Motor neuron (in vitro differentiated cells): ENCODE results near the gene LMTK3. TPM values are rescaled to one million over a fixed set of nuclear protein-coding genes. Genes with fewer than 3 reads are reported as not detected.
"Not testable (repeated sequence)": the region's sequence is repeated elsewhere in the genome, so short reads cannot be mapped to it uniquely, and the experiment has no call there.

ENCODE experiments used
- ATAC-seq, 8 experiments: fragments of 200-7000 bp; cut with Tn5 transposase; replicated peaks in 6 of 8; 2 replicates each; pipeline ENCODE4 v1.8.0; 2021; ENCODE audit warnings: mild to moderate bottlenecking in 8 of 8, moderate library complexity in 8 of 8
- H3K27ac ChIP-seq, 2 donors: fragments of 250-450 bp; sonication (Bioruptor Pico); 2 replicates each; pipeline ENCODE4 v1.9.0; 2021; ENCODE audit warnings: antibody characterized with exemption in 2 of 2, mild to moderate bottlenecking in 2 of 2, moderate library complexity in 1 of 2
- H3K4me1 ChIP-seq, 2 donors: fragments of 250-450 bp; sonication (Bioruptor Pico); replicated peaks in 1 of 2; 2 replicates each; pipeline ENCODE4 v1.6.1; 2021; ENCODE audit warnings: antibody characterized with exemption in 2 of 2, mild to moderate bottlenecking in 2 of 2, moderate library complexity in 1 of 2
- H3K4me3 ChIP-seq, 5 donors: fragments of 250-450 bp; sonication (Bioruptor Pico); 2 replicates each; pipeline ENCODE4 v1.9.0; 2021; ENCODE audit warnings: antibody characterized with exemption in 5 of 5, mild to moderate bottlenecking in 5 of 5, moderate library complexity in 4 of 5
- WGBS, 10 experiments: fragments of 450-650 bp; shearing (Covaris generic); methylation state at CpG; one replicate each; pipeline ENCODE4 v1.0.0; 2022; 5-methylcytosine and 5-hydroxymethylcytosine counted together
- in situ Hi-C, 9 experiments: fragments of 400-800 bp; cut with MboI; loops; one replicate each; pipeline ENCODE4 v1.15.0; 2021; ENCODE audit warnings: low sequenced_read_pairs in 9 of 9, low pct_unique_long_range_greater_than_20kb in 2 of 9; ENCODE audit not compliant: unreplicated experiment in 9 of 9
- total RNA-seq, 8 experiments: library from RNA; unstranded; fragments of 300-600 nt; gene quantifications; 2 replicates each; pipeline versions ENCODE4 v1.2.3 to v1.2.4, GENCODE V29; 2022

LMTK3 gene
- total RNA-seq, 8 experiments from 2014 or later, result 0.25 to 17.5 (median 6.1) TPM

DNA sequence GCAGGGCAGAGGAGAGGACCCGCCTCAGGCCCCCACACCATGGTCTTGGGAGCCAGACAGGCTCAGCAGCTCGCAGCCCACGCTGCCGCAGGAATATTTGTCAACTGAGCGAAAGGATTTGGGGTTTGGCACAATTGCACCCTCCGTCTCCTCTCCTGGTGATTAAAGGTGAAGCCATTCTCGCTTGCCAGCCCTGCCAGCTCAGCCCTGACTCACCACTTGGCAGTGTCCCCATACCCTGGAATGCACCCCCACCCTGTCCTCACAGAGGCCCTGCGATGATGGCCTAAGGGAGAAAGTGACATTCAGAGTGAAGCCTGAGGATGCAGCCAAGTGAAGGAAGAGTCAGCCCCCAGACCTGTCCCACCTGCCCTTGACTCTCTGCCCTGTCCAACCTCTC is 23.7 kb downstream of the LMTK3 start:
- in situ Hi-C loops, result loop anchor here in 2 of 9 experiments (25.0 kb wide), 1 partner anchor 99 kb away; no protein-coding TSS in a partner anchor
- ATAC-seq, result no peak
- Histone ChIP-seq H3K4me1 (peaks cover 9 to 22% of the 10 kb centered on the region in 2 donors), H3K27ac (no peak overlapping the region), H3K4me3 (no peak overlapping the region)
- WGBS, 10 experiments, result 17 to 93% (median 74%) methylated on average over 3 to 6 of the region's 8 CpGs; no CpG with 5 or more reads in 7 of the 10 experiments

DNA sequence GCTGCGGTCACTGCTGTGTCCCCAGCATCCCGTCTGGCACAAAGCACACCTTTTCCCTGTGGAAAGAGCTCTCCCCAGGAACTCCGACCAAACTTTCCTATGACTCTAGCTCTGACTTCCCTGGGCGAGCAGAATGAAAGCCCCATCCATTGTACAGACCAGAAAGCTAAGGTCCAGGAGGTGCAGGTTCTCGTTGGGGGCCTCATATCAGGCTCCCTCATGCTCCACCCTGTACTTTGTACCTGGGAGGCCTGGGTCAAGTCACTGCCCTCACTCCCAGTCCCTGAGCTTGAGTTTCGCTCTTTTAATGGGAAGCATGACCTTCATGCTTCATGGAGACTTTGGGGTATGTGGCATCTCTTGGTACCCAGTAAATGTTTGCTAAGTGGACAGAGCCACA is 24.1 kb downstream of the LMTK3 start:
- 38 to 100% (median 64%) methylated on average over 1 to 3 of the region's 6 CpGs; no CpG with 5 or more reads in 6 of the 10 experiments for WGBS, 10 experiments
- no peak overlapping the region for H3K4me3 ChIP-seq
- H3K27ac ChIP-seq, result no peak overlapping the region
- ATAC-seq, result no peak
- H3K4me1 ChIP-seq, result peaks cover 9 to 21% of the 10 kb centered on the region in 2 donors
- in situ Hi-C loops, result loop anchor here in 2 of 9 experiments (25.0 kb wide), 1 partner anchor 100 kb away; no protein-coding TSS in a partner anchor

DNA sequence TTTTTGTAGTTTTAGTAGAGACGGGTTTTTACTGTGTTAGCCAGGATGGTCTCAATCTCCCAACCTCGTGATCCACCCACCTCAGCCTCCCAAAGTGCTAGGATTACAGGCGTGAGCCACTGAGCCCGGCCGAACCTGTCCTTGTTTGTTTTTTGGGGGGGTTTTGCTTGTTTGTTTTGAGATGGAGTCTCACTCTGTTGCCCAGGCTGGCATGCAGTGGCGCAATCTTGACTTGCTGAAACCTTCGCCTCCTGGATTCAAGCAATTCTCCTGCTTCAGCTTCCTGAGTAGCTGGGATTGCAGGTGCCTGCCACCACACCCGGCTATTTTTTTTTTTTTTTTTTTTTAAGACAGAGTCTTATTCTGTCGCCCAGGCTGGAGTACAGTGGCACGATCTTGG is 24.9 kb downstream of the LMTK3 start:
- ATAC-seq, H3K27ac ChIP-seq, H3K4me3 ChIP-seq: not testable (repeated sequence)
- in situ Hi-C loops, result loop anchor here in 2 of 9 experiments (25.0 kb wide), 1 partner anchor 101 kb away; no protein-coding TSS in a partner anchor
- 67 to 100% (median 92%) methylated on average over 1 to 6 of the region's 10 CpGs; no CpG with 5 or more reads in 2 of the 10 experiments for WGBS, 10 experiments
- H3K4me1 ChIP-seq, result peaks cover 8 to 15% of the 10 kb centered on the region in 2 donors

DNA sequence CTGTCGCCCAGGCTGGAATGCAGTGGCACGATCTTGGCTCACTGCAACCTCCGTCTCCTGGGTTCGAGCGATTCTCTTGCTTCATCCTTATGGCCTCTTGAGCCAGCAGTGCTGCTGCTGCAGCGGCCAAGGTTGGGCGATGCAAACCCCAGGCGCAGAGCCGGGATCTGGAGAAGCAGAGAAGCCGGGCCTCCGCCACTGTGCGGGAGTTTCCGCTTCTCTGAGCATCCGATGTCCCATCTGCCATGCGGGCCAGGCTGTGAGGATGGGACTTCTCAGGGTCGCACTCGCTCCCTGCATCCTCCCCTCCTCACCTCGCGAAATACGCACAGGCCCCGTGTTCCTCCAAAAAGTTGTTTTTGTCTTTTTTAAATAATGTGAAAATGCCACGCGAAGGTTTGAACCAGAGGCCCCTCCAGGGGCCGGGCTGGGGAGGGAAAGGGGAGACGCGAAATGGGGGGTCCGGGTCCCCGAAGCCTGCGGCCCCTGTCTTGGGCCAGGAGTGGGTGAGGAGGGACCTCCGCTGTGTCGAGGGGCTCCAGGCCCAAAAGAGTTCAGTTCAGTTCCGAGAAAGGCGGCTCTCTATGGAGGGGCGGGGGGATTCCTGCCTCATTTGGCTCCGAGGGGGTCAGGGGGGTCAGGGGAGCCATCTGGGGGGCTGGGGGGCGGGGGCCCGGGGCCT is 26.6 kb downstream of the LMTK3 start:
- no peak overlapping the region for H3K4me3 ChIP-seq
- in situ Hi-C loops, result loop anchor here in 2 of 9 experiments (25.0 kb wide), 1 partner anchor 102 kb away; no protein-coding TSS in a partner anchor
- WGBS, 10 experiments, result 54 to 100% (median 84%) methylated on average over 2 to 14 of the region's 37 CpGs; no CpG with 5 or more reads in 5 of the 10 experiments
- ATAC-seq, result peak in 1 of 8 experiments; percentile 1
- H3K4me1 ChIP-seq, result peaks cover 5 to 14% of the 10 kb centered on the region in 2 donors
- H3K27ac ChIP-seq, result no peak overlapping the region

DNA sequence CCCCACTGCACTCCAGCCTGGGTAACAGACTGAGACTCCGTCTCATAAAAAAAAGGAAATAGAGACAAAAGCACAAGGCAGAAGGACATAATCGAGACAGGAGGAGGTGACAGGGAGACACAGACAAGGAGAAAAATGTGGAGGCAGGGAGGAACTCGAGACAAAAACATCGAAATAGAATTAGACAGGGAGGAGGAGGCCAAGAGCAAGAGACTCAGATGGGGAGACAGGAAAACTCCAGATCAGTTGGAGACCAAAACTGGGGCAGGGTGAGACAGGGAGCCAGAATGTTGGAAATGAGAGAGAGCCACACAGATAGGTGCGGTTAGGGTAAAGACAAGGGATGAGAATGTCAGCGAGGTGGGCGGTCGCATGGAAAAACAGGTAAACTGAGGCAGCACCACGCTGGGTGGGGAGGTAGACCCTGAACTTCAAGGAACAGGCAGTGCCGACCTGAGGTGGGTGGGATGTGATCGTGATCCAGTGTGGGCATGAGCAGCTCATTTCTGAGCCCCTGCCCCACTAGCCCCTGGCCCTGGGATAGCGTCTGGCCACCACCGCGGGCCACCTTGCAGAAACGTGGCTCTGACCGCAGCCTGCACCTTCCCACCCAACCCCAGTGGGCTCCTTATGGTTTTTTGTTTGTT is 27.3 kb downstream of the LMTK3 start:
- WGBS, 10 experiments, result 50 to 90% (median 80%) methylated on average over 2 to 13 of the region's 16 CpGs
- H3K27ac ChIP-seq, result no peak overlapping the region
- in situ Hi-C loops, result loop anchor here in 2 of 9 experiments (25.0 kb wide), 1 partner anchor 103 kb away; no protein-coding TSS in a partner anchor
- peaks cover 9 to 14% of the 10 kb centered on the region in 2 donors for H3K4me1 ChIP-seq
- H3K4me3 ChIP-seq, result no peak overlapping the region
- no peak for ATAC-seq

DNA sequence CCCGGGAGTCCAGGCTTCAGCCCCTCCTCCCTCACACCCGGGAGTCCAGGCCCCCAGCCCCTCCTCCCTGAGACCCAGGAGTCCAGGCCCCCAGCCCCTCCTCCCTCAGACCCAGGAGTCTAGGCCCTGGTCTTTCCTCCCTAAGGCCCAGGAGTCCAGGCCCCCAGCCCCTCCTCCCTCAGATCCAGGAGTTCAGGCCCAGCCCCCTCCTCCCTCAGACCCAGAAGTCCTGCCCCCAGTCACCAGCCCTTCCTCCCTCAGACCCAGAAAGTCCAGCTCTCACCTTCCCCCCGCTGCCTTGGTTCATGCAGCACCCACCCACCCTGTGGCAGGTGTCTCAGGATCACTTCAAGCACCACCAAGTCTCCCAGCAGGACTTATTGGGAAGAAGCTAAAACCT is 28.3 kb downstream of the LMTK3 start:
- no peak overlapping the region for H3K27ac ChIP-seq
- in situ Hi-C loops, result loop anchor here in 2 of 9 experiments (25.0 kb wide), 1 partner anchor 104 kb away; no protein-coding TSS in a partner anchor
- no peak overlapping the region for H3K4me3 ChIP-seq

DNA sequence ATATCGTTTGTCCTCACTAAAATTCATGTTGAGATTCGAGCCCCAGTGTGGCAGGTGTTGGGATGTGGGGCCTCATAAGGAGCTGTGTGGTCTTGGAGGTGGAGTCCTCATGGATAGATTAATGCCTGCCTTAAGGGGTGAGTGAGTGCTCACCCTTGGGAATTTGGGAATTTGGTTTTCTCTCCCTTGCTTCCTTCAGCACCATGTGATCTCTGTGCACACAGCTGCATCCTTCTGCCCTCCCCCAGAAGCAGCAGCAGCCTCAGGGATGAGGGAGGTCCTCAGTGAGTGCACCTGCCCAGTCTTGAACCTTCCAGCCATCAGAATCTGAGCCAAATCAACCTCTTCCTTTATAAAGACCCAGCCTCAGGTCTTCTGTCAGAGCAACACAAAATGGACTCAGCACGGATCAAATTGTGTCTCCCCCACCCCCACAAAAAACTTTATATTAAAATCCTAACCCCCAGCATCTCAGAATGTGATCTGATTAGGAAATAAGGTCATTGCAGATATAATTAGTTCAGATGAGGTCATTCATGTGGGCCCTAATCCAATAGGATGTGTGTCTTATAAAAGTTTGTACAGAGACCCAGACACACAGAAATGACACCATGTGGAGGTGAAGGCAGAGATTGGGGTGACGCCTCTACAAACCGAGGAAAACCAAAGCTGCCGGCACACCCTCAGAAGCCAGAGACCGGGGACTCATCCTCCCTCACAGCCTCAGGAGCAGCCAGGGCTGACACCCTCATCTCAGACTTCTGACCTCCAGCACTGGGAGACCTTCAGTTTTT is 29.6 kb downstream of the LMTK3 start:
- H3K4me3 ChIP-seq, result no peak overlapping the region
- H3K4me1 ChIP-seq, result peaks cover 9 to 17% of the 10 kb centered on the region in 2 donors
- peak in 1 of 8 experiments; percentile 6 for ATAC-seq
- WGBS, 10 experiments, result 14 to 86% (median 81%) methylated on average over 1 to 4 of the region's 7 CpGs; no CpG with 5 or more reads in 5 of the 10 experiments
- H3K27ac ChIP-seq, result no peak overlapping the region
- in situ Hi-C loops, result loop anchor here in 2 of 9 experiments (25.0 kb wide), 1 partner anchor 105 kb away; no protein-coding TSS in a partner anchor

More for the DNA sequence above, 28.3 kb downstream of the LMTK3 start:
- H3K4me1 ChIP-seq, result peaks cover 9 to 14% of the 10 kb centered on the region in 2 donors
- ATAC-seq, result no peak
- WGBS, 10 experiments, result no CpG with 5 or more reads among the region's 3 CpGs

DNA sequence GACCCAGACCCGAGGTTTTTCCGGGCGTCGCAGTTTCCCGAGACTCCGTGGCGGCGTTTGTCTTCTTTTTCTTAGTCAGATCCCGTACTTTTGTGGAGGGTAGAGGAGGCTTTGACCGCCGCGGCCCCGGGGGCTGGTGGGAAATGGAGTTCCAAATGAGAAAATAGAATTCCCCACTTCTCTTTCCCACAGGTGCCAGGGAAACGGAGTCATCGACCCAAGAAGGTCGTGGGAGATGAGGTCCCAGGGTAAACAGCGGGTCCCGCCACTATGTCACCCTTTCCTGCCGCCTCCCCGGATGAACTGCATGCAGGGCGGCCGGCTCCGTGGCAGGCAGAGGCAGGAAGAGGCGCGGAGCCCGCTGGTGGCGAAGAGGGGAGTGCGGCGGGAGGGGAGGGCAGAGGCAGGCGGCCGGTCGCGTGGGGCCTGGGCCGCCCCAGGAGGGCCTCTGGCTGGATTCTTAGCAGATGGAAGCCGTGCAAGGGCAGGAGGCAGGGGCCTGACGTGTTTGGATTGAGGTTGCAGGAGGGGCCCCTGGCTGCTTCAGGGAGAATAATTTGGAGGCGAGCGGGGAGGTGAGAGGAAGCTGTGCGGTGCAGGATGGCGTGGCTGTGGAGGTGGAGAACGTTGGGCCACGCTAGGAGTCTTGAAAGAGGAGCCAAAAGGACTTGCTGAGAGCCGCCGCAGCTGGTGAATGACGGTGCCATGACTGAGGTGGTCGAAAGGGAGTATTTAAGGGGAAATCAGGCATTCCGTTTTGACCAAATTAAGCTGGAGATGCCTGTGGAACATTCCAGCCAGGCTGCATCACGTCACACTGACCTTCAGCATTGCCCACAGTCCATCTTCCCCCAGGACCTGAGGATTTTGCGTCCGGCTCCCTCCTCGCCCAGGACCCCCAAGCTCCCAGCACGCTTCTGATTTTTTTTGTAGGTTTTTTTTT is 30.8 kb downstream of the LMTK3 start:
- peak; percentile 58 to 78 (median 70) for ATAC-seq
- H3K4me1 ChIP-seq, result peaks cover 9 to 17% of the 10 kb centered on the region in 2 donors
- in situ Hi-C loops, result loop anchor here in 2 of 9 experiments (25.0 kb wide), 1 partner anchor 106 kb away; no protein-coding TSS in a partner anchor
- peak overlapping the region; percentile 19 to 71 for H3K27ac ChIP-seq
- WGBS, 10 experiments, result 10 to 94% (median 57%) methylated on average over 4 to 18 of the region's 52 CpGs; no CpG with 5 or more reads in 2 of the 10 experiments
- H3K4me3 ChIP-seq, result peak overlapping the region in 3 of 5 donors; percentile 5 to 18 (median 11)

DNA sequence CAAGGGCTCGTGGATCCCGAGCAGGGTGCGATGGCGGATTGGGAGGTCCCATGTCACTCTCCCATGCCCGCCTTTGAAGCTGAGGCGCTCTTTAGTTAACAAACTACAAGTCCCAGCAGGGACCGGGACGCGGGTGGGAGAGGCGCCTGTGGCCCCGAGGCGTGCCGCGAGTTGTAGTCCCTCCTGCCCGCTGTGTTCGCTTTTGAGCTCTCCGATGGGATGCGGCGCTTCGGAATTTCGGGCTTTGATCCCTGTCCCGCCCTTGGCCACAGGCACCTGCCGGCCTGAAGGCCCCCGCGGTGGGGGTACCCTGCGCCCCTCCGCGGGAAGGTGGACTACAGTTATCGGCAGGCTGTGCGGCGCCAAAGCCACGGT is 31.5 kb downstream of the LMTK3 start:
- Histone ChIP-seq H3K27ac (peak overlapping the region in 1 of 2 donors; percentile 71), H3K4me1 (peaks cover 9 to 17% of the 10 kb centered on the region in 2 donors), H3K4me3 (peak overlapping the region in 3 of 5 donors; percentile 5 to 18 (median 11))
- ATAC-seq, result peak; percentile 8 to 73 (median 26)
- 30 to 48% methylated on average over 5 of the region's 32 CpGs; no CpG with 5 or more reads in 8 of the 10 experiments for WGBS, 10 experiments
- in situ Hi-C loops, result loop anchor here in 2 of 9 experiments (25.0 kb wide), 1 partner anchor 107 kb away; no protein-coding TSS in a partner anchor

DNA sequence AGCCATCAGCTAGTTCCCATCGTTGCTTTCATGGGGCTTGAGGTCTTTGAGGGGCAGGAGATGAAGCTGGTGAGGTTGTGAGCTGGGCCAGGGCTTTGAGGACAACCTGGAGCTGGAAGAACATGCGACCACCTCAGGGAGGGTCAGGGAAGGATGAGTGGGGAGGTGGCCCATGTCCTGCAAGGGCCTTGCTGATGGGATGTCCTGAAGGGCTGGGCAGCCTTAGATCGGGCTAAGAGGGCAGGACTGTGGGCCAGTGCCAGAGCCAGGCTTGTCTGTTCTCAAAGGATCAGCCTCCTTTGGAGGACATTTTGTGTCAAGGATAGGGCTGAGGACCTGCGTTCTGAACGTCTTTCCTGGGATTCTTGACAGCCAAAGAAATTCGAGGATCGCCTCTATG is 31.9 kb downstream of the LMTK3 start:
- in situ Hi-C loops, result loop anchor here in 2 of 9 experiments (25.0 kb wide), 1 partner anchor 108 kb away; no protein-coding TSS in a partner anchor
- WGBS, 10 experiments, result 60 to 100% (median 90%) methylated on average over 1 to 4 of the region's 7 CpGs; no CpG with 5 or more reads in 1 of the 10 experiments
- H3K4me1 ChIP-seq, result peaks cover 9 to 17% of the 10 kb centered on the region in 2 donors
- peak in 4 of 8 experiments; percentile 3 to 7 (median 5) for ATAC-seq
- no peak overlapping the region for H3K4me3 ChIP-seq
- no peak overlapping the region for H3K27ac ChIP-seq
